ENCODE data around the gene TBC1D17.
"Not testable (repeated sequence)": the region's sequence is repeated elsewhere in the genome, so short reads cannot be mapped to it uniquely, and the experiment has no call there.

GRCh38 chr19:49924881-49925210 lies 47.3 kb downstream of the TBC1D17 start:
- not testable (repeated sequence) for TF ChIP-seq EZH2phosphoT487 (IDR thresholded peaks at IDR 0.05; ENCODE audit: borderline replicate concordance, low read length); EZH2 (IDR thresholded peaks at IDR 0.05; ENCODE audit: low read length, unreplicated experiment)
- TF ChIP-seq, protein P1, sequence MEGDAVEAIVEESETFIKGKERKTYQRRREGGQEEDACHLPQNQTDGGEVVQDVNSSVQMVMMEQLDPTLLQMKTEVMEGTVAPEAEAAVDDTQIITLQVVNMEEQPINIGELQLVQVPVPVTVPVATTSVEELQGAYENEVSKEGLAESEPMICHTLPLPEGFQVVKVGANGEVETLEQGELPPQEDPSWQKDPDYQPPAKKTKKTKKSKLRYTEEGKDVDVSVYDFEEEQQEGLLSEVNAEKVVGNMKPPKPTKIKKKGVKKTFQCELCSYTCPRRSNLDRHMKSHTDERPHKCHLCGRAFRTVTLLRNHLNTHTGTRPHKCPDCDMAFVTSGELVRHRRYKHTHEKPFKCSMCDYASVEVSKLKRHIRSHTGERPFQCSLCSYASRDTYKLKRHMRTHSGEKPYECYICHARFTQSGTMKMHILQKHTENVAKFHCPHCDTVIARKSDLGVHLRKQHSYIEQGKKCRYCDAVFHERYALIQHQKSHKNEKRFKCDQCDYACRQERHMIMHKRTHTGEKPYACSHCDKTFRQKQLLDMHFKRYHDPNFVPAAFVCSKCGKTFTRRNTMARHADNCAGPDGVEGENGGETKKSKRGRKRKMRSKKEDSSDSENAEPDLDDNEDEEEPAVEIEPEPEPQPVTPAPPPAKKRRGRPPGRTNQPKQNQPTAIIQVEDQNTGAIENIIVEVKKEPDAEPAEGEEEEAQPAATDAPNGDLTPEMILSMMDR (conservative IDR thresholded peaks at IDR 0.05; ENCODE audit: low read depth, low read length): not testable (repeated sequence)

All from PC-3 (cell line).